Measurements from ENCODE around the gene FAM216A.

FAM216A gene

GRCh38 chr12:110505332-110505731 lies 36.7 kb downstream of the FAM216A start:
- Histone ChIP-seq H3K9ac (no peak overlapping the region), H3K4me1 (peaks cover 5% of the 10 kb centered on the region), H3K4me3 (ENCODE audit: low read depth, low read length) (no peak overlapping the region), H3K79me2 (peaks cover 9% of the 10 kb centered on the region), H3K27ac (no peak overlapping the region), H2AFZ (no peak overlapping the region), H3K9me3 (ENCODE audit: control insufficient read depth, low read length) (no peaks in the 10 kb centered on the region), H3K4me2 (ENCODE audit: low read length) (no peak overlapping the region), H3K36me3 (ENCODE audit: control insufficient read depth, insufficient read depth, low read length) (no peaks in the 10 kb centered on the region), H3K27me3 (ENCODE audit: control insufficient read depth, insufficient read depth, low read length) (no peaks in the 10 kb centered on the region)
- no peak for TF ChIP-seq CTCF (IDR thresholded peaks at IDR 0.05)

GRCh38 chr12:110508071-110508586 lies 39.5 kb downstream of the FAM216A start:
- H3K27me3 ChIP-seq (ENCODE audit: control insufficient read depth, insufficient read depth, low read length) = no peaks in the 10 kb centered on the region
- no peak for TF ChIP-seq CTCF (IDR thresholded peaks at IDR 0.05)
- H2AFZ ChIP-seq = no peak overlapping the region
- no peak overlapping the region for H3K27ac ChIP-seq
- no peak overlapping the region for H3K4me3 ChIP-seq (ENCODE audit: low read depth, low read length)
- H3K79me2 ChIP-seq = no peaks in the 10 kb centered on the region
- no peak overlapping the region for H3K4me2 ChIP-seq (ENCODE audit: low read length)
- H3K9ac ChIP-seq = no peak overlapping the region
- no peaks in the 10 kb centered on the region for H3K9me3 ChIP-seq (ENCODE audit: control insufficient read depth, low read length)
- no peaks in the 10 kb centered on the region for H3K4me1 ChIP-seq
- H3K36me3 ChIP-seq (ENCODE audit: control insufficient read depth, insufficient read depth, low read length) = no peaks in the 10 kb centered on the region

- H3K9ac ChIP-seq = no peak overlapping the region
- H3K27me3 ChIP-seq (ENCODE audit: control insufficient read depth, insufficient read depth, low read length) = no peaks in the 10 kb centered on the region
- H3K9me3 ChIP-seq (ENCODE audit: control insufficient read depth, low read length) = no peaks in the 10 kb centered on the region
- TF ChIP-seq CTCF (IDR thresholded peaks at IDR 0.05) = no peak
- H3K4me3 ChIP-seq (ENCODE audit: low read depth, low read length) = no peak overlapping the region
- H3K36me3 ChIP-seq (ENCODE audit: control insufficient read depth, insufficient read depth, low read length) = no peaks in the 10 kb centered on the region
- H3K79me2 ChIP-seq = no peaks in the 10 kb centered on the region
- no peak overlapping the region for H3K4me2 ChIP-seq (ENCODE audit: low read length)
- no peak overlapping the region for H3K27ac ChIP-seq
- H2AFZ ChIP-seq = no peak overlapping the region
- no peaks in the 10 kb centered on the region for H3K4me1 ChIP-seq
These were observed 45.2 kb downstream of the FAM216A start for GRCh38 chr12:110513842-110514241.

- no peaks in the 10 kb centered on the region for H3K36me3 ChIP-seq (ENCODE audit: control insufficient read depth, insufficient read depth, low read length)
These were observed 45.7 kb downstream of the FAM216A start for GRCh38 chr12:110514363-110514762.

More at GRCh38 chr12:110514363-110514762, 45.7 kb downstream of the FAM216A start:
- TF ChIP-seq CTCF (IDR thresholded peaks at IDR 0.05) = no peak
- no peaks in the 10 kb centered on the region for H3K27me3 ChIP-seq (ENCODE audit: control insufficient read depth, insufficient read depth, low read length)
- H3K4me2 ChIP-seq (ENCODE audit: low read length) = no peak overlapping the region
- H3K9ac ChIP-seq = no peak overlapping the region
- H3K4me1 ChIP-seq = no peaks in the 10 kb centered on the region
- no peak overlapping the region for H3K4me3 ChIP-seq (ENCODE audit: low read depth, low read length)
- H3K9me3 ChIP-seq (ENCODE audit: control insufficient read depth, low read length) = no peaks in the 10 kb centered on the region
- H2AFZ ChIP-seq = no peak overlapping the region
- H3K27ac ChIP-seq = no peak overlapping the region
- H3K79me2 ChIP-seq = no peaks in the 10 kb centered on the region
